Activated effector memory CD4-positive, alpha-beta T cell treated with anti-CD3 and anti-CD28 coated beads, Interleukin-2, amount 50 U/mL, for 16 hours (primary cell): ENCODE results near the gene PDF.
"Not testable (repeated sequence)": the region's sequence is repeated elsewhere in the genome, so short reads cannot be mapped to it uniquely, and the experiment has no call there.

ENCODE experiments used
- DNase-seq: peaks from one replicate; pipeline ENCODE4 v3.0.0-alpha.2; 2020

The PDF gene, protein sequence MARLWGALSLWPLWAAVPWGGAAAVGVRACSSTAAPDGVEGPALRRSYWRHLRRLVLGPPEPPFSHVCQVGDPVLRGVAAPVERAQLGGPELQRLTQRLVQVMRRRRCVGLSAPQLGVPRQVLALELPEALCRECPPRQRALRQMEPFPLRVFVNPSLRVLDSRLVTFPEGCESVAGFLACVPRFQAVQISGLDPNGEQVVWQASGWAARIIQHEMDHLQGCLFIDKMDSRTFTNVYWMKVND

DNA sequence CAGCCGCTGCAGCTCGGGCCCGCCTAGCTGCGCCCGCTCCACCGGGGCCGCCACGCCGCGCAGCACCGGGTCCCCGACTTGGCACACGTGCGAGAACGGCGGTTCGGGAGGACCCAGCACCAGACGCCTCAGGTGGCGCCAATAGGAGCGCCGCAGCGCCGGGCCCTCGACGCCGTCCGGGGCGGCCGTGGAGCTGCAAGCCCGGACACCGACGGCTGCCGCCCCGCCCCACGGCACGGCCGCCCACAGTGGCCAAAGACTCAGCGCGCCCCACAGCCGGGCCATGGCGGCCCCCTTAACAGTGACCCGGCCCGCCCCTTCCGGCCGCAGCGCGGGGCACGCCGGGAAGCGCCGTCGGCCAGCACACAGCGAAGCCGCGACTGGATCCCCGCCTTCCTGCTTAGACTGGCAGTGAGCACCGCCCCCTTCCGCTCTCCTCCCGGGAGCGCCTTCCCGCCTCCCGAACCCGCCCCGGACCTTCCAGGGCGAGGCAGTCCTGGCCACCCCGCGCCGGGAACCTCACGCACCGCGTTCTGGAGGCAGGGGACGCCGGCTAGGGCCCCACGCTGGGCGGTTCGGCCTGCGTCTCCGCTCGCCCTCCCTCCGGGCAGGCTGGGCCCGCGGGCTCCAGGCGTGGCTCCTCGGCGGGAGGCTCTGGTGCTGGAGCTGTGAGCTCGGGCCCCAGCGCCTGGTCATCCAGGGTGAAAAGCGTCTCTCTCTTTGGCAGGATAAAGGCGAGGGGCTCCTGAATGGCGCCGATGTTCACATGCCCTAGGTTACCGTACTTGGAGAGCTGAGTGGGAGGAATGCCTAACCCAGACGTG lies at the start of gene PDF:
PDF (minus strand) TSS at position 303 of the 824 bp plus-strand sequence; CDS start at position 285, 18 bp downstream.
- DNase-seq: peak; percentile 96

DNA sequence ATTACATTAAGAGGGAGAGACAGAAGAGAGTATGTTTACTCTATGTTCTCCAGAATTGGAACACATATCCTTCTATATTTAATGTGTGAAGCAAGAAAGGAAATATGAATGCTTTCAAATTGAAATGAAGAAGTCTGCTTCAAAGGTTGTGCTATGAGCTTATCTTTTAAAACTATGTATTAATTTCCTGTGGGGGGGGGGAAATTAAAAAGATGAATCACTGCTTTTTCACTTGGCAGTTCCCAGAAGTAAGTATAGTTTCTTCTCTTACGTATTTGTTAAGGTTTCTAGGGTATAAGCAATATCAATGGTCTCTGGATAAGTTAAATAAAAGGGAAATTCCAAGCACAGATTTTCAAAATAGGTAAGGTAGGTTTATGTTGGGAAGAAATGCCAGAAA lies 48.4 kb upstream of the PDF start:
- DNase-seq: no peak

DNA sequence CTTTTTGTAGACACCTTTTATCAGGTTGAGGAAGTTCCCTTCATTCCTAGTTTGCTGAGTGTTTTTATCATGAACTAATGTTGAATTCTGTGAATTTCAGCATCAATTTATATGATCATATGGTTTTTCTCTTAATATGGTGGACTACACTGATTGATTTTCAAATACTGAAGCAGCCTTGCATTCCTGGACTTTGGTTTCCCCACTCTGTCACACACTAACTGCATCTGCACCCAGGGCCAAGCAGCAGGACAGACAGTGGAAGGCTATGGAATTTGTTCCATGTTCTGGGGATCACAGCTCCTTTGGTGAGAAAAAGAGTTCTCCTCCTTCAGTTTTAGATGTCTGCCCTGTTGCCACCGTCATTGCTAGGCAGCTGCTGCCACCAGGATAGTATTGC lies 47.6 kb upstream of the PDF start:
- DNase-seq: no peak

DNA sequence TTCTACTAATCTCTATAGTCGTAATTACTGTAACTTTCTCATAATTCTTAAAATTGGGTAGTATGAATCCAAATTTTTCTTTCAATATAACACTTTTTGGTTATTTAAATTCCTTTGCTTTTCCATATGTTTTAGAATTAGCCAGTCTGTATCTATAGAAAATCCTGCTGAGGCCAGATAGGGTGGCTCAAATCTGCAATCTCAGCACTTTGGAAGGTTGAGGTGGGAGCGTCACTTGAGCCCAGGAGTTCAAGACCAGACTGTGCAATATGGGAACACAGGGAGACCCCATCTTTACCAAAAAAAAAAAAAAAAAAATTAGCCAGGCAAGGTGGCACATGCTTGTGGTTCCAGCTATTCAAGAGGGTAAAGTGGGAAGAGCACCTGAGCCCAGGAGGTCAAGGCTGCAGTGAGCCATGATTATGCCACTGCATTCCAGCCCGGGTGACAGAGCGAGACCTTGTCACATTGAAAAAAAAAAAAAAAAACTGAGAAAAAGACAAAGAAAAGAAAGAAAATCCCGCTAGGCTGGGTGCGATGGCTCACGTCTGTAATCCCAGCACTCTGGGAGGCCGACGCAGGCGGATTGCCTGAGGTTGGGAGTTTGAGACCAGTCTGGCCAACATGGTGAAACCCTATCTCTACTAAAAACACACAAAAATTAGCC lies 46.1 kb upstream of the PDF start:
- DNase-seq: no peak

DNA sequence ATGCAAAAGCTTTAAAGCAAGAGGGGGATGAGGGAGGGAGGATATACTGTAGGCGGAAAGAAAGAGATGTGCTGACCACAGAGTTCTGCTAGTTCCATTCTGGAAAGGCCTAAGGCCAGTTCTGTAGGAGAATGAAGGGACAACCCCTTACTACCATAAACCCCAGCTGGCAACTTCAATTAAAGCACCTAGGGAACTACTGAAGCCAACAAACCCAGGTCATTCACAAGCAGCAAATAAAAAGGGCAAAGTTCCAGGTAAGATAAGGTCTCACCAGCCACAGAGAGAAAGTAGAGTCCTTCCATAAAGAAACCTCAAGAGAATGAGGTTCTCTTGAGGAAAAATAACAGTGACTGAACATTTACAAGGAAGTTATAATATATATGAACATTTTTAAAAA lies 42.6 kb upstream of the PDF start:
- DNase-seq: no peak

DNA sequence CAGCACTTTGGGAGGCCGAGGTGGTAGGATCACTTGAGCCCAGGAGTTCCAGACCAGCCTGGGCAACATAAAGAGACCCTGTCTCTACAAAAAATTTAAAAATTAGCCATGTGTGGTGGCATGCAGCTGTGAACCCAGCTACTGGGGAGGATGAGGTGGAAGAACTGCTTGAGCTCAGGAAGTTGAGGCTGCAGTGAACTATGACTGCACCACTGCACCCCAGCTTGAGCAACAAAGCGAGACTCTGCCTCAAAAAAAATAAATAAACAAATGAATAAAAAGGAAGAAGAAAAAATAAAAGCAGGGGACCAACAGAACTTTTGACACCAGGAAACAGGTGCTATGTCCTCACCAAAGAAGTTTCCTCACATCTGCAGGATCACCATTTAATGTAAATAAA lies 41.2 kb upstream of the PDF start:
- DNase-seq: no peak

DNA sequence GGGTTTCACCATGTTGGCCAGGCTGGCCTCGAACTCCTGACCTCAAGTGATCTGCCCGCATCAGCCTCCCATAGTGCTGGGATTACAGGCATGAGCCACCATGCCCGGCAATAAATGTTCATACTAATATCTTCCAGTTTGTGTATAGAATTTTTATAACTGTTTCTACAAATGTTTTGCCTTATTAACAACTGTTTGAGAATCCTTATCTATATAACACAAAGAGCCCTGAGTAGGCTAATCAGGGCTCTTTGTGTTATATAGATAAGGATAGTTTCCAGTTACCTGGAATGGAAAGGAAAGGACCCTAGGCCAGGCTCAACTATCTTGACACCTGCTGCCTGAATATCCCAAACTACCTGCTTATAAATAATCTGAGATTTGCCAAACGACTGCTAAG lies 38.5 kb upstream of the PDF start:
- DNase-seq: no peak

DNA sequence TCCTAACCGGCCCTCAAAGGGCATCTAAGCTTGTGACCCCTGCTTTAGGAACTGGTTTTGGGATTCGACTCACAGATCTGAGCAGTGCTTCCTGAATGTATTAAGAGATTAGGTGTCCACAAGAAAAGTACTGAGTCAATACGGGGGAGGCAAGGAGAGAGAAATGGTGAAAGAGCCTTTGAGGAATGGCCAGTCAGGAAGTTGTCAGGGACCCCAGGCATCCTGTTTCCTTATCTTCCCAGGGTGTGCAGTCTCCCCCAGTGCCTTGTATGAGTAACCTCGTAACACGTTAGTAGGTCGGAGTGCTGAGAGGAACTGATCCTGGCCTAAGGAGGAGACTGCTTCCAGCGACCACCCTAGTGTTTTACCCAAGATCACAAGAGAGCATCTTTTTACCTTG lies 37.6 kb upstream of the PDF start:
- no peak for DNase-seq

DNA sequence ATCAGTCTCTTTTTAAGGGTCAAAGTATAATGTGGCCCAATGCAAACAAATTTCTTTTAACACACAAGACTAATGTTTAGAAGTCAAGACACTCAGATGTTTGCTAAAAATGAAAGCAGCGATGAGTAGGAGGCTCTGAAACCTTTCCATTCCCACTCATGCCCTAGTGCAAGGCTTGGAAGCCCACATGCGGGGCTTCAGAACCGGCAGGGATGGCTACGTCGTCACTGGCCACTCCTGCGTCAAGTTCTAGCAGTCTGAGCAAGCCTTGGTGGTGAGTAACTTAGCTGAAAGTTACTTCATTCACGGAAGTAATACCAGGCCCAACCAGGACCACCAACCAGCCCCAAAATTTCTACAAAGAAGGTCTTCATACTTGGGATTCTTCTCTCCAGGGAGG lies 36.0 kb upstream of the PDF start:
- DNase-seq: no peak

DNA sequence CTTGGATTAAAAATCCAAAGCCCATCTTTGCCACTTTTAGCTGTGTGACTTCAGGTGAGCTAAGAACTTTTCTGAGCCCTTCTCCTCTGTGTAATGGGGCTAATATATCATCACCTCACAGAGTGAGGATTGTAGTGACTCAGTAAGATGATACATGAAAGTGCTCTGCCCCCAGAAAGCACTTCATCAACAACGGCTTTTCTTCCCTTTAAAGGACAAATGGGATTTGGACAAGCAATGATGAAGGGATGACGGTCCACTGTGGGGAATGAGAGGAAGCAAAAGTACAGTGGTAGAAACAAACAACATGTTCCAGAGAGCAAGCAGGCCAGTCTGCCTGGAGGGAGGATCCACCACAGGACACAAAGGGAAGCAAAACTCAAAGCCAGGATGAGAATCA lies 35.5 kb upstream of the PDF start:
- DNase-seq: no peak

DNA sequence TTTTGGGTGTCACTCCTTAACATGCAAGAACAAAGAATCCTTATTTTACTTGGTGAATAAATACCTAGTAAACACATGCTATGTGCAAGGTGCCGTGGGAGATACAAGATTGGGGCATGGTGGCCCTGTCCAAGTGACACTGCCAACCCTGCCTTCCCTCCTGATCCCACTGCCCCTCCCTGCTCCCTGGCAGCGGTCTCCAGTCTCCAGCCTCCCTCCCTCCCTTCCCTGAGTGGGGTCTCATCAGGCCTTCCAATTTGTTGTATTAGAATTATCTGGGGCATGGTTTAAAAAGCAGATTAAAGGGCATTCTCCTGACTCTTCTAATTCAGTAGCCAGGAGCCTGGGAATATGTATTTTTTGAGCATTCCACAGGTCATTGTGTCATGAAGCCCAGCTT lies 33.7 kb upstream of the PDF start:
- no peak for DNase-seq

DNA sequence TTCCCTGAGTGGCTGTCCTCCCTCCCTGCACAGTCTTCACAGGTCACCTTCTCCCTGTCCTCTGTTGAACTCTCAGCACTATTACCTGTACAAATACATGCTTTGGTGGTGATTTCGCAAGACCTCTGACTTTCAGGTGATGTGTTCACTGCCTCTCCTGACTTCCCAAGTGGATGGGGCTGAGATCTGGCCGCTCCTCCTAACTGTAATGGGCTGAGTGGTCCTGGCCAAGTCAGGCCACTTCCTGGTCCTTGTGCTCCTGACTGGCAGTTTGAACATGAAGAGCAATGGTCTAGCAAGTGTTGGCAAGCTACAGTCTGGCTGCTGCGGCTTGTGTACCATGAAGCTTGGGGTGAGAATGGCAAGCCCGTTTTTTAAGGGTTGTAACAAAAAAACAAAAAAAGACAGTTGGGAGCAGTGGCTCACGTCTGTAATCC lies 32.9 kb upstream of the PDF start:
- DNase-seq: no peak

DNA sequence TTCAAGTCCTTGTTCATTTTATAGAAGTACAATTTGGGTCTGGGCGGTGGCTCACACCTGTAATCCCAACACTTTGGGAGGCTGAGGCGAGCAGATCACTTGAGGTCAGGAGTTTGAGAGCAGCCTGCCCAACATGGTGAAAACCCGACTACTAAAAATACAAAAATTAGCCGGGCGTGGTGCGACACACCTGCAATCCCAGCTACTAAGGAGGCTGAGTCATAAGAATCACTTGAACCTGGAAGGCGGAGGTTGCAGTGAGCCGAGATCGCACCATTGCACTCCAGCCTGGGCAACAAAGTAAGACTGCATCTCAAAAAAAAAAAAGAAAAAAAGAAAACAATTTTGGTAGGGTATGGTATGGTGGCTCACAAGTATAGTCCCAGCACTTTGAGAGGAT lies 29.7 kb upstream of the PDF start:
- not testable (repeated sequence) for DNase-seq

DNA sequence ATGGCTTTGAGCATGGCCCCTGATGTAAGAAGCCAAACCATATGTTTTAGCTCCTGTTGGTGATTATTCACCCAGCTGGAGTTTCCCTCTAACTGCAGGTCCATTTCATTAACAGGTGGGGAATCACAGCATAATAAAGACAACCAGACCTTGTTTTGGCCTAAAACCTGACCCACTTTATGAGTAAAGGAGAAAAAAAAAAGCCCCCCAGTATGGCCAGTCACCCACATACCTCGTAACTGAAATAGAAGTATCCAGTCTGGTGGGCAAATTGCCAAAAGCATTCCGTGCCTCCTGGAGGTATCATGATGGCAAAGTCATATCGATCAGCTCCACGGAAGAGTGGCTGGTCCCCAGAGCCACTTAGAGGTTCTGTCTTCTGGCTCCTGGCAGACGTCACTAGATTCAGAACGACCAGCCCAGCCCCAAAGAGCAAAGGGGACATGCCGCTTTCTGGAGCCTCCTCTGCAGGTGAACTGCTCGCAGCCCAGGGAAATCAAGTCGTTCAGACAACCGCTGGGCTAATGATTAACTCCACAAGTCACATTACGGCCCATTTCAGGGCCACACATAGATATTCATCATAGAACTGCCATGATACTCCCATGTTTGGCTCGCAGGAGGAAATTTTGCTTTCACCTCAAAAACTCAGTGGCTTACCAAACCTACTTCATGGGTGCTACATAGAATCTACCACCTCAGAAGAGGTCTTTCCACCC lies 21.1 kb upstream of the PDF start, which contains the start of gene TMED6:
TMED6 (minus strand) TSS at position 478 of the 719 bp plus-strand sequence; CDS start at position 445, 33 bp downstream.
- no peak for DNase-seq

DNA sequence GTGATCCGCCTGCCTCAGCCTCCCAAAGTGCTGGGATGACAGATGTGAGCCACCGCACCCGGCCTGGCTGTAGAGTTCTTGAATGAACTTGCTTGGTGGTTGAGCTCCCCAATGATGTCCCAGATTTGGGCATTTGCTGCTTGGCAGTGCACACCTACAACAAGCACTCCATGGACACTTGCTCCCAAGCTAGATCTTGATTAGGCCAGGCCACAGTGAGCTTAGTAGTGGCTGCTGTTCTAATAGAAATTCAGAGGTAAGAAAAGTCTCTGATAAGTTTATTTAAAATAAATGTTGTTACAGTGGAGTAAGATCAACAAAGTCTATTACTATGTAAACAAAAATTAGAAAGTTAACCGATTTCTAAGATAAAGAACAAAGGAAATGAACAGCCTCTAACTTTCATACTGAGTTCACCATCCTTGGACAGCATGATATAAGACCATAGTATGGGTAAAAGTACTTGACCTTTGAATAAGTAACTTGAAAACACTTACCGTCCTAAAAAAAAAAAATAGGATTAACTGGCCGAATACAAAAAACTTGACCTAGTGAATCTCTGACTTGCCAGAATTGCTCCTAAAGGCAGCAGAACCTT lies 20.2 kb upstream of the PDF start:
- DNase-seq: no peak

DNA sequence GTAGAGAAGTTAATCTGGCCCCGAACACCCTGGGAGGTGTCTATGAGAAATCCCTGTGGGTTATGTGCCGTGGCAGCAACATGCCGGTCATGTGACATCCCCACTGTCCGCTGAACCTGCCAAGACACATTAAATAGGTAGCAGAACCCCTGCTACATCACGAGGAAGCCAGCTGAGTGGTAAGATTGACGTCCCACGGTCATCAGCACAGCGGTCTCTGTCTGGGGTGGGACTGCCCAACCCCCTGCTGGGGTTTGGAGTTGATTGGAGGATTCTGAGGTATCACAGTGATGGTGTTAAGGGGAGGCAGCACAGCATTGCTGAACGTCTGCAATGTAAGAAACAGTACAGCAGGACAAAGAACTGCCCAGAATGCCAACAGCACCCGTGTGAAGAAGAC lies 19.1 kb upstream of the PDF start:
- DNase-seq: no peak

DNA sequence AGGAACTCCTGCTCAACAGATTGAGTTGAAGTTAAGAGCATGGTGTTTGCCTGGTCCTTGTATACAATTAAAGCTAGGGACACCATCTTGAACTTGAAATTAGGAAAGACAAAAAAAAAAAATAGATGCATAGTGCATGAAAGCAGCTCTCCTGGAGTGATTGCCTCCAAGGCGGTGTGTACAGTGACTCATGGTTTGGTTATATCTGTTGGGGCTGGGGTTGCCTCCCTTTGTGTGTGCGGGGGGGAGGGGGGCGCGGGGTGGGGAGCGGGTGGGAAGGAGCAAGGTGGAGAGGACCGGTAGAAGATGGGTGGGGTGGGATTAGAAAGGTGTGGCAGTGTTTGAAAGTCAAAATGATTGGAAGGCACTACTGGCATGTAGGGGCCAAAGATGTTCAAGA lies 17.8 kb upstream of the PDF start:
- DNase-seq: no peak

DNA sequence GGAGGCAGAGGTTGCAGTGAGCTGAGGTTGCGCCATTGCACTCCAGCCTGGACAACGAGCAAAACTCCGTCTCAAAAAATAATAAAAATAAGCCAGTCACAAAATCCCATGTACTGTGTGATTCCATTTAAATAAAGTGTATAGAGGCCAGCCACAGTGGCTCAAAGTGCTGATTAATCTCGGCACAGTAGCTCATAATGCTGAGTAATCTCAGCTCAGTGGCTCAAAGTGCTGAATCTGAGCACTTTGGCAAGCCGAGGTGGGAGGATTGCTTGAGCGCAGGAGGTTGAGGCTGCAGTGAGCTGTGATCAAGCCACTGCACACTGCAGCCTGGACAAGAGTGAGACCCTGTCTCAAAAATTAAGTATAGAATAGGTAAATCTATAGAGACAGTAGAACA lies 16.3 kb upstream of the PDF start:
- DNase-seq: no peak

DNA sequence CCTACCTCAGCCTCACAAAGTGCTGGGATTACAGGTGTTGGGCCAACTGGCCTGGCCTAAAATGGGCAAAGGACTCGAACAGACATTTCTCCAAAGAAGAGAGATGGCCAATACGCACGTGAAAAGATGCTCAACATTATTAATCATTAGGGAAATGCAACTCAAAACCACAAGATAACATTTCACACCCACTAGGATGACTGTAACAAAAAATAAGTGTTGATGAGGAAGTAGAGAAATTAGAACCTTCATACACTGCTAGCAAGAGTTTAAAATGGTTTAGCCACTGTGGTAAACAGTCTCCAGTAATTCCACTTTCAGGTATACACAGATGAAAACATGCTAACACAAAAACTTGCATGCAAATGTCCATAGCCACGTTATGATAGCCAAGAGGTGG lies 15.5 kb upstream of the PDF start:
- DNase-seq: no peak

DNA sequence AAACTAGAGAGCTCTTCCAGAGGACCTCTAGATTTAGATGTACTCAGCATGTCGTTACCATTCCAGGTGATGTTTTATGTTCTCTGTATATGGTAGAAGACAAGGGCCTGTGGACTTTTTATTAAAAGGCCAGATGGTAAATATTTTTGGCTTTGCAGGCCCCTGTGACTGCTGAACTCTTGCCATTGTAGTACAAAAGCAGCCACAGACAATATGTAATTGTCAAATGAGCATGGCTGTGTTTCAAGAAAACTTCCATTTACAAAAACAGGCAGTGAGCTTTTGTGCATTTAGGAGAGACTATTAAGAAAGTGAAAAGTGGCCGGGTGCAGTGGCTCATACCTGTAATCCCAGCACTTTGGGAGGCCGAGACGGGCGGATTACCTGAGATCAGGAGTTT lies 13.8 kb upstream of the PDF start:
- DNase-seq: no peak

DNA sequence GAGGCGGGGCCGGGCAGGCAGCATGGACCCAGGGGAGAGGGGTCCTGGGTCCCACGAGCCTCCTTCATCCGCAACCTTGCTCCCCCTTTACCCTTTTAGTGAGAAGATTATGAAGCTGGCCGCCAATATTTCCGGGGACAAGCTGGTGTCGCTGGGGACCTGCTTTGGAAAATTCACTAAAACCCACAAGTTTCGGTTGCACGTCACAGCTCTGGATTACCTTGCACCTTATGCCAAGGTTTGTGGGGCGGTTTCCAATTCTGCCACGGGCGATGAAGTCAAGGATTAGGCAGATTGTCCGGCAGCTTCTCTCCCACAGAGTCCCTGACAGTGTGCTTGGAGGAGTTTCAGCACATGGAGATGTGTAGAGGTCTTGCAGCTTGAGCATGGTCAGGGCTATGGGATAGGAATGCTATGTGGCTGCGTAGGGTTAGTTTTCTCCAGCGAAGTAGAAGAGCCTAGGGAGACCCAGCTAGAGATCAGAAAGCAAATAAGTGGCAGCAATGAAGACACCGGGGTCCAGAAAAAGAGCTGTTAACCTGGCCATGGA lies 9.8 kb upstream of the PDF start:
- DNase-seq: peak; percentile 74

DNA sequence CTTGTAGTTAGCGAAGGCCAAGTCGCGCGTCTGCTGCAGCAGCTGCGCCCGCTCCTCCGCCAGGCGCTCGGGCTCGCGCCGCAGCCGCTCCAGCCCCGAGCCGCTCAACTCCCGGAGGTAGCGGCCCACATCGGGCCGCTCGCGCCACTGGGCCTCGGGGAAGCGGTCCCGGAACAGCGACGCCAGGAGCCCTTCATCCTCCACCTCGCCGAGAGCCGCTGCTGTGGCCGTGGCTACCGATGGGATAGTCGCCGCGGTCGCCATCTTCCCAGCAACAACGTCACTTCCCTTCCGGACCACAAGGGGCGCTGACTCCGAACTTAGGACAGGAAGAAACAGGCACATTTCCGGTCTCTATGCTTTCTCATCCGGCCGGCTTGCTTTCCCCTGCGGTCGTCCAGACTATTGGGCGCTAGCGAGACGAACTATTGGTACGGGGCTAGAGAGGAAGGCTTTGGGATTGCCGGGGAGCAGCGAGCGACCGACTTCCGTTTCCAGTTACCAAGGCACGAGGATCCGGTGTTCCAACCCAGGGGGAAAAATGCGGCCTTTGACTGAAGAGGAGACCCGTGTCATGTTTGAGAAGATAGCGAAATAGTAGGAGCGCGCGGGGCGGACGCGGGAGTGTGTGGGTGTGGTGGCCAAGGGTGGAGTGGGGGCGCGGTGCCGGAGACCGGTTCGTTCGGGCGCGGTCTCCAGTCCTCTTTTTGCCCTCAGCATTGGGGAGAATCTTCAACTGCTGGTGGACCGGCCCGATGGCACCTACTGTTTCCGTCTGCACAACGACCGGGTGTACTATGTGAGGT lies 9.1 kb upstream of the PDF start, which contains the start of the genes COG8 and NIP7:
COG8 (minus strand) TSS at position 276 of the 806 bp plus-strand sequence; CDS start at position 264, 12 bp downstream.
NIP7 (plus strand) TSS at position 484 of the 806 bp plus-strand sequence; CDS start at position 542, 58 bp downstream.
- DNase-seq: peak; percentile 96
